GM15510 (cell line): Measurements from ENCODE around the gene SYNDIG1L.

Experiments
- POLR2A ChIP-seq: IDR thresholded peaks from 3 replicates; pipeline ENCODE4 v1.6.1; 2011; ENCODE audit warnings: borderline replicate concordance; ENCODE audit not compliant: insufficient read length; ENCODE audit errors: extremely low read depth

The SYNDIG1L gene

DNA sequence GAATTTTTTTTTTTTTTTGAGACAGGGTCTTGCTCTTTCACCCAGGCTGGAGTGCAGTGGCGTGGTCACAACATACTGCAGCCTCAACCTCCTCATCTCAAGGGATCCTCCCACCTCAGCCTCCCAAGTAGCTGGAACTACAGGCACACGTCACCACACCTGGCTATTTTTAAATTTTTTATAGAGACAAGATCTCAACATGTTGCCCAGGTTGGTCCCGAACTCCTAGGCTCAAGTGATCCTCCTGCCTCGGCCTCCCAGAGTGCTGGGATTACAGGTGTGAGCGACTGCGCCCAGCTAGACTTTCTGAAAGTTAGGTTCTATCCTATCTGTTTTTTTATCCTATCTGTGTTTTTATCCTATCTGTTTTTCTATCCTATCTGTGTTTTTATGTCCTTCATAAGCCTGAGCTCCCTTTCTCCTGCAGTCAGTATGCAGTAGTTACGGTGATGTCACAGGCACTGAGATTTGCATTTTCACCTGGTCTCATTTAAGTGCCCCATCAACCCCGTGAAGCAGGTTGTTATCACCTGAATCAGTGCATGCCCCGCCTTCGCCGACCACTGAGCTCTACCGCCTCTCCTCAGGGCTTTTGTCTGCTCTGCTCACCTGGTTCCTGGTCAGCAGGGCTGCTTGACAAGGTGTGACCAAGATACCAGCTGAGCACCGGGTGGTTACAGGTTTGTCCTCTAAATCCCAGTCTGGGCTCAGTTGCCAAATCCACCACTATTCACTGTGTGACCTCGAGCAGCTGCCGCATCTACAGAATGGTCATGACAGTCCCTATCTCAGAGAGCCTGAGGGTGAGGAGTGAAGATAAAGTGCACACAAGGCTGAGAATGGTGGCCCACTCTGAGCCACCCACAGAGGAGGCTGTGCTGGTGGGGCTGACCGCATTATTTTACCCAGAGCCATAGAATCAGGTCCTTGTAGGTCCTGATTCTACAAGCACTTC, 33.1 kb downstream of the SYNDIG1L start:
- TF ChIP-seq POLR2A: no peak

DNA sequence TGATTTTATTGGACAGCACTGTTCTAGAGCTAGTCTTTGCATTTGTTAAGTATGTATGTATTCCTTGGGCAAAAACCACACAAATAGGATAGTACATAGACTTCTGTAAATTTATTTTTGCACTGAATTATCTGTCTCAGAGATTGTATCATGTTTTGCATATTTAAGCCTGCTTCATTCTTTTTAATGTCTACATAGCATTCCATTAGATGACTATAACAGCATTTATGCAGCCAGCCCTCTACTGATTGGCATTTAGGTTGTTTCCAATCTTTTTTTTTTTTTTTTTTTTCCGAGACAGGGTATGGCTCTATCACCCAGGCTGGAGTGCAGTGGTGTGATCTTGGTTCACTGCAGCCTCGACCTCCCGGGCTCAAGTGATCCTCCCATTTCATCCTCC, 34.5 kb downstream of the SYNDIG1L start:
- TF ChIP-seq POLR2A: no peak

DNA sequence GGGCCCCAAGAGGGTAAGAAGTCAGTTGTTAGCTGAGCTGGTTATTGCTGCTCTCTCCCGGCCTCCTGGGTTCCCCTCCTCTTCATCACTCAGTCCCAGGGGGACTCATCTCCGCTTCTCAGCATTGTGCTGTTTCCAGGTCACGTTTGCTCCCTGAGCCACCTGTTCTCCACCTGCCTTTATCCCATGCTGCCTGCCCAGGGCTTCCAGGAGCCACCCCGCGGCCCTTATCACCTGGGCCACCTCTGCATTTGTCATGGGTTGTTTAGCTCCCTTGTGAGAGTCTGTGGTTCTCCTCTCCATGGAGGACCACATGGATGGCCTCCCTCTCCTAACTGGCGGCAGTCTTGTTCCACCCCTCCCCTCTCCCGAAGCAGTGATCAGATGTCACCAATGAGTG, 36.0 kb downstream of the SYNDIG1L start:
- no peak for TF ChIP-seq POLR2A

DNA sequence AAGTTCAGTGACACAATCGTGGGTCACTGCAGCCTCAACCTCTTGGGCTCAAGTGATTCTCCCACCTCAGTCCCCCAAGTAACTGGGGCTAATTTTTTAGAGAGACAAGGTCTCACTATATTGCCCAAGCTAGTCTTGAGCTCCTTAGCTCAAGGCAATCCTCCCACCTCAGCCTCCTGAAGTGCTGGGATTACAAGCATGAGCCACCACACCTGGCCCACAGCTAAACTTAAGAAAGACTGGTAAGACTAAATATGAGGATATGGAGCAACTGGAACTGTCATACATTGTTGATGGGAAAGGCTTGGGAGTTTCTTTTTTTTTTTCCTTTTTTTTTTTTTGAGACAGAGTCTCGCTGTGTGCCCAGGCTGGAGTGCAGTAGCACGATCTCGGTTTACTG, 43.8 kb downstream of the SYNDIG1L start:
- TF ChIP-seq POLR2A: no peak

DNA sequence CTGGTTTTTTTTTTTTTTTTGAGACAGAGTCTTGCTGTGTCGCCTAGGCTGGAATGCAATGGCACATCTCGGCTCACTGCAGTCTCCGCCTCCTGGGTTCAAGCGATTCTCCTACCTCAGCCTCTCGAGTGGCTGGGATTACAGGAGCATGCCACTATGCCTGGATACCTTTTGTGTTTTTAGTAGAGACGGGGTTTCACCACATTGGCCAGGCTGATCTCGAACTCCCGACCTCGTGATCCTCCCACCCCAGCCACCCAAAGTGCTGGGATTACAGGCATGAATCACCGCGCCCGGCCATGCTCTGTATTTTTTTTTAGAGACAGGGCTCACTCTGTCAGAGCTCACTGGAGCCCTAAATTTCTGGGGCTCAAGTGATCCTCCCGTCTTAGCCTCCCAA, 45.2 kb downstream of the SYNDIG1L start:
- no peak for TF ChIP-seq POLR2A

DNA sequence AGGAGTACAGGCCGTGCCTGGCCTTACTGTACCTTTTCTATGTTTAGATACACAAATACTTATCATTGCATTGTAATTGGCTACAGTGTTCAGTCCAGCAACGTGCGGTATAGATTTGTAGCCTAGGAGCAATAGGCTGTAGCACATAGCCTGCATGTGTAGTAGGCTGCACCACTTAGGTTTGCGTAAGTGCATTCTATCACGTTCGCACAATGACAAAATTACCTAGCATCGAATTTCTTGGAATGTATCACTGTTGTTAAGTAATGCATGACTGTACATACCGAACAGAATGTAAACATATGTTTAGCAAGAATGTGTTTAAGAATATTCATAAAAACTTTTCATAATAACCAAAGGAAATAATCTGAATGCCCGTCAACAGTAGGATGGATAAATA, 45.8 kb downstream of the SYNDIG1L start:
- no peak for TF ChIP-seq POLR2A

DNA sequence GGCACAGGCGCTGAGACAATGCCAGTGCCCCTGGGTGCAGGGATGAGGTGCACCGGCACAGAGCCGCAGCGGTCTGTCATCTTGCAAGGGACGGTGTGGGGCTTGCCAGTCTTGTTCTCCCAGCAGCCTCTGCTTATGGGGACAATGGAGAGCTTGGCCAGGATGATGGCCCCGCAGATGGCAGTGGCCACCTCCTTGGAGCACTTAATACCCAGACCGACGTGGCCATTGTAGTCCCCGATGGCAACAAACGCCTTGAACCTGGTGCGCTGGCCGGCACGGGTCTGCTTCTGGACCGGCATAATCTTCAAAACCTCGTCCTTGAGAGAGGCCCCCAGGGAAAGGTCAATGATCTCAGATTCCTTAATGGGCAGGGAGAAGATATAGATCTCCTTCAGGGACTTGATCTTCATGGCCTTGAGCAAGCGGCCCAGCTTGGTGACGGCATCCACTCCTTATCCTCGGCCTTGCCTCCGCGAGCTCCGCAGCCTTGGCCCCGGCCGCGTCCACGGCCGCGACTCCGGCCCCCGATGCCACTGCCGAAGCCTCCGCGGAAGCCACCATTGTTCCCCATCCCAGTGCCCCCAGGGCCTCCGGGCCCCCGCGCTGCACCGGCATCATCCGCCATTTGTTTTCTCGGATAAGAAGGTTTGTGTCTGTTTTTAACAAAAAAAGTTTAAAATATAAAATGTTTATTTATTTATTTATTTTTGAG, 47.9 kb downstream of the SYNDIG1L start:
- TF ChIP-seq POLR2A: no peak

DNA sequence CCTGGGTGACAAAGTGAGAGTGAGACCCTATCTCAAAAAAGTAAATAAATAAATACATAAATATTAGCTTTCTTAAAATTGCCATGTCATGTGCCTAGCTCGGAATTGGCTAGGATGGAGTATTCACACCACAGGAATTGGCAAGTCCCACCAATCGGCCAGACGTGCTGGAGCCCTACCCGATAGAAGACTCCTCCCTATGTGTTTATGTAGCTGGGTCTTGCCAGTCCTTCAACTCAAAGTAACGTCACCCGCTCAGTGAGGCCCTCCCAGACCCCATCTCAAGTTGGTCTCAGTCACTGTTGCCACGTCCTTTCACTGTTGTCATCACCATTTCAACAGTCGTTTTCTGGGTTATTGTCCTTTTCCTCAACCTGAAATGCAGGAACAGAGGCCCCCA, 57.6 kb downstream of the SYNDIG1L start:
- TF ChIP-seq POLR2A: no peak

DNA sequence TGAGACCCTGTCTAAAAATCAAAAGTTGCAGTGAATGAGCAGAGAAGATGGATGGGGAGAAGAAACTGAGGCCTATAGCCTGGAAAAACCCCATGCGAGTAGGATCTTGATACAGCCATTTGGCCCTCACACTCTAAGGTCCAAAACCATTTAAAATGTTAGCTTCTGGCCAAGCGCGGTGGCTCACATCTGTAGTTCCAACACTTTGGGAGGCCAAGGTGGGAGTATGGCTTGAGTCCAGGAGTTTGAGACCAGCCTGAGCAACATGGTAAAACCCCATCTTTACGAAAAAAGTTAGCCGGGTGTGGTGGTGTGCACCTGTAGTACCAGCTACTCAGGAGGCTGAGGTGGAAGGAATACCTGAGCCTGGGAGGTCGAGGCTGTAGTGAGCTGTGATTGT, 58.0 kb downstream of the SYNDIG1L start:
- no peak for TF ChIP-seq POLR2A

DNA sequence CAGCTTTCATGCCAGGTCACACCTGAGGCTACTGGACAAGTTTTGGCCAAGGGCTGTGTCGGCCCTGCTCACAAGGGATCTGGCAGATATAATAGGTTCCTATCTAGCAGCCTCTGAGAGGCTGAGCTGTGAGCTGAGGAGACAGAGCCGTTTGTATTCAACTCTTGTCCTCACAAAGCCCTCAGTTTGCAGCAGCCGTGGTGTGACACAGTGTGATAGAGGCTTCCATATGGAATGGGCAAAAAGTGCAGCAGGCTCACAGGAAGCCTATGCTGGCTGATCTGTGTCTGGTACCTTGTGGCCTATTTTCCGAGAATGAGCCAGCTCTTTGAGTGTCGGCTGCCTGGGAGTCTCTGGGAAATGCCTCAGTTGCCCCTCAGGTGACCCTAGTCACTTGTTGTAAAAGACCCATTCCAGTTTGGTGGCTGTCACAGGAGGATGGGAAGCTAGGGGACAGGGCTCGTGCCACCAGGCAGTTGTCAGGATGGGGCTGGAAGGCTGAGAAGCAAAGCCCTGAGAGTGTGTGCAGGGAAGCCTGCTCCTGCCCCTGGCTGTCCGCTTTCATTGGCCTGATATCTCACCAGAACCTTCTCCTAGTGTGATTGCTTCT, 61.6 kb downstream of the SYNDIG1L start:
- TF ChIP-seq POLR2A: no peak

DNA sequence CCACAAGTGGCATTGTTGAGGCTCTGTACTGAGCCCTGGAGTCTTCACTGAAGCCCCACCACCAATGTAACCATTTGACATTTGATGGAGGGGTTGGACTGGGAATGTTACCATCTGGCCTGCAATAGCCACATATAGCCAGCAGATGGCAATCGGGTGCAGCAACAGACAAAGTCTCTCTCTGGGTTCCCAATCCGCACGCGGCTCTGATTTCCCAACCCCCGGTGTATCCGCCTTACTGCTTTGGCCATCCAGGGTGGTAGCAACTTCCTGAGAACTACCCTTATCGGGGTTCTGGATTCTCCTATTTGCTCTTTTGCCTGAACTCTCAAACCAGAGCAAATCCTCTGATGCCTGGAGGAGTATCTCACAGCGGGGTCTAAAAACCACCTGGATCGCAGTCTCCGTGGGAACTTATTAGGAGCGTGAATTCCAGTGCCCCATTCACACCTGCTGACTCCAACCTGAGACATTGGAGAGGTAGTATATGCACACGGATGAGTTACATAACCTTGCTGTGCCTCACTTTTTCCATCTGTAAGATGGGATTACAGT, 63.6 kb downstream of the SYNDIG1L start:
- TF ChIP-seq POLR2A: no peak

DNA sequence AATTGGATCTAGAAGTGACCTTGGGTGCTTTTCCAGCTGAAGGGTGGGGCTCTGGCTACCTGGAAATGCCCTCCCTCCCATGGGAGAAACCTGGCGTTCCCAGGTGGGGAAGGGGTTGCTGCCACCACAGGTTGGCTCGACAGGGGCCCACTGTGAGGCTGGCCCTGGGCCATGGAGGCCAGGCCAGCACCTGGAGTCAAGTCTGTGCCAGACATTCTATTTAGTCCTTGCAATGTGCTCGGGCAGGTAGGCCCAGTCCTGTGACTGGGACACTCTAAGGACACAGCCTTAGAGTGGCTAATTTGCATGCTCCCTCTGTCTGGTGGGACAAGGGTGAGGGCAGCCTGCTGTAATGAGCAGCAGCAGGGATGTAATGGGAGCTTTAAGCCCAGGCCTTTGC, 65.8 kb downstream of the SYNDIG1L start:
- TF ChIP-seq POLR2A: no peak

DNA sequence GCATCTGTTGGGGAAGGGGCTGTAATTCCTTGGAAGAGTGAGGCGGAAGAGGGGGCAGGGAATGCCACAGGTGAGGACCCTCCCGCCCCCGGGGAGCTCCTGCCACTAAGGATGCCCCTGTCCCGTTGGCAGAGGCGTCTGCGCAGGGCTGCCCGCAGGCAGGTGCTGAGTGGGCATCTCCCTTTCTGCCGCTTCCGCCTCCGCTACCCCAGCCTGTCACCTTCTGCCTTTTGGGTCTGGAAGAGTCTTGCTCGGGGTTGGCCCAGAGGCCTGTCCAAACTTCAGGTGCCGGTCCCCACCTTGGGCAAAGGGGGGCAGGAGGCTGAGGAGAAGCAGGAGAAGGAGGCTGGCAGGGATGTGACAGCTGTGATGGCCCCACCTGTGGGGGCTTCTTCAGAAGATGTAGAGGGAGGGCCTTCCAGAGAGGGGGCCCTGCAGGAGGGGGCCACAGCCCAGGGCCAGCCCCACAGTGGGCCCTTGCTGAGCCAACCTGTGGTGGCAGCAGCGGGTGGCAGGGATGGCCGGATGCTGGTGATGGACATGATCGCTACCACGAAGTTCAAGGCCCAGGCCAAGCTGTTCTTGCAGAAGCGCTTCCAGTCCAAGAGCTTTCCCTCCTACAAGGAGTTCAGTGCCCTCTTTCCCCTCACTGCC, 67.7 kb downstream of the SYNDIG1L start:
- TF ChIP-seq POLR2A: no peak

DNA sequence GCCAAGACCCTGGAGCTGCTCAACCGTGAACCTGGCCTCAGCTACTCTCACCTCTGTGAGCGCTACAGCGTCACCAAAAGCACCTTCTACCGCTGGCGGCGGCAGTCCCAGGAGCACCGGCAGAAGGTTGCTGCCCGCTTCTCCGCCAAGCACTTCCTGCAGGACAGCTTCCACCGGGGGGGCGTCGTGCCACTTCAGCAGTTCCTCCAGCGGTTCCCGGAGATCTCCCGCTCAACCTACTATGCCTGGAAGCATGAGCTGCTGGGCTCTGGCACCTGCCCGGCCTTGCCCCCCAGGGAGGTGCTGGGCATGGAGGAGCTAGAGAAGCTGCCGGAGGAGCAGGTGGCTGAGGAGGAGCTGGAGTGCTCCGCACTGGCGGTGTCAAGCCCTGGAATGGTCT, 68.4 kb downstream of the SYNDIG1L start:
- no peak for TF ChIP-seq POLR2A

DNA sequence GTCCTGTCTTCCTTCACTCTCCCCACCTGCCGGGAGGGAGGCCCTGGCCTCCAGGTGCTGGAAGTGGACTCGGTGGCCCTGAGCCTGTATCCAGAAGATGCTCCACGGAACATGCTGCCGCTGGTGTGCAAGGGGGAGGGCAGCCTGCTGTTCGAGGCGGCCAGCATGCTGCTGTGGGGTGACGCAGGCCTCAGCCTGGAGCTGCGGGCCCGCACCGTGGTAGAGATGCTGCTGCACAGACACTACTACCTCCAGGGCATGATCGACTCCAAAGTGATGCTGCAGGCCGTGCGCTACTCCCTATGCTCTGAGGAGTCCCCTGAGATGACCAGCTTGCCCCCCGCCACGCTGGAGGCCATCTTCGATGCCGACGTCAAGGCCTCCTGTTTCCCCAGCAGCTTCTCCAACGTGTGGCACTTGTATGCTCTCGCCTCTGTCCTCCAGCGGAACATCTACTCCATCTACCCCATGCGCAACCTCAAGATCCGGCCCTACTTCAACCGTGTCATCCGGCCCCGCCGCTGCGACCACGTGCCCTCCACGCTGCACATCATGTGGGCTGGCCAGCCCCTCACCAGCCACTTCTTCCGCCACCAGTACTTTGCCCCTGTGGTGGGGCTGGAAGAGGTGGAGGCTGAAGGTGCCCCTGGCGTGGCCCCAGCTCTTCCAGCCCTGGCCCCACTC, 69.0 kb downstream of the SYNDIG1L start:
- TF ChIP-seq POLR2A: no peak
